ENCODE data around the gene SLCO3A1.

SLCO3A1 gene

GRCh38 chr15:91855241-91855640, 1.7 kb downstream of the SLCO3A1 start:
- no peak for ATAC-seq (ENCODE audit: insufficient read depth, low read depth)
- Histone ChIP-seq H3K9ac (ENCODE audit: low read depth, low read length) (no peak overlapping the region), H3K4me2 (ENCODE audit: insufficient read depth, low read length) (no peak overlapping the region), H3K36me3 (ENCODE audit: insufficient read depth, low read length) (no peaks in the 10 kb centered on the region), H3K27me3 (ENCODE audit: insufficient read depth, low read length, poor library complexity) (no peaks in the 10 kb centered on the region), H3K4me1 (ENCODE audit: insufficient read depth, low read length) (no peaks in the 10 kb centered on the region), H3K27ac (ENCODE audit: low read length) (no peak overlapping the region), H4K20me1 (ENCODE audit: insufficient read depth, low read length) (no peaks in the 10 kb centered on the region), H3K4me3 (ENCODE audit: low read depth in 1 of 2, low read length in 2 of 2) (no peak overlapping the region), H3K79me2 (ENCODE audit: insufficient read depth, low read length) (no peaks in the 10 kb centered on the region), H3K9me3 (ENCODE audit: insufficient read depth, low read length, severe bottlenecking) (no peaks in the 10 kb centered on the region), H2AFZ (ENCODE audit: low read depth, low read length) (no peak overlapping the region)
- DNase-seq, result no peak
- TF ChIP-seq CTCF (IDR thresholded peaks at IDR 0.05; ENCODE audit: borderline replicate concordance, extremely low read depth, low read length, poor library complexity, severe bottlenecking), result no peak
- TF ChIP-seq EZH2 (IDR thresholded peaks at IDR 0.05; ENCODE audit: borderline replicate concordance, low read depth, low read length, severe bottlenecking), result no peak

- no peak for DNase-seq
- Histone ChIP-seq H3K9ac (ENCODE audit: low read depth, low read length) (no peak overlapping the region), H3K4me2 (ENCODE audit: insufficient read depth, low read length) (no peak overlapping the region)
Observed at GRCh38 chr15:91855684-91856489, 2.4 kb downstream of the SLCO3A1 start.

GRCh38 chr15:91857224-91857585, 3.7 kb downstream of the SLCO3A1 start:
- Histone ChIP-seq H4K20me1 (ENCODE audit: insufficient read depth, low read length) (no peaks in the 10 kb centered on the region), H3K9me3 (ENCODE audit: insufficient read depth, low read length, severe bottlenecking) (no peaks in the 10 kb centered on the region), H3K4me2 (ENCODE audit: insufficient read depth, low read length) (no peak overlapping the region), H3K27ac (ENCODE audit: low read length) (no peak overlapping the region), H3K9ac (ENCODE audit: low read depth, low read length) (no peak overlapping the region), H3K36me3 (ENCODE audit: insufficient read depth, low read length) (no peaks in the 10 kb centered on the region), H3K79me2 (ENCODE audit: insufficient read depth, low read length) (no peaks in the 10 kb centered on the region), H3K4me3 (ENCODE audit: low read depth in 1 of 2, low read length in 2 of 2) (no peak overlapping the region), H3K27me3 (ENCODE audit: insufficient read depth, low read length, poor library complexity) (no peaks in the 10 kb centered on the region), H3K4me1 (ENCODE audit: insufficient read depth, low read length) (no peaks in the 10 kb centered on the region), H2AFZ (ENCODE audit: low read depth, low read length) (no peak overlapping the region)
- no peak for TF ChIP-seq CTCF (IDR thresholded peaks at IDR 0.05; ENCODE audit: borderline replicate concordance, extremely low read depth, low read length, poor library complexity, severe bottlenecking)
- no peak for TF ChIP-seq EZH2 (IDR thresholded peaks at IDR 0.05; ENCODE audit: borderline replicate concordance, low read depth, low read length, severe bottlenecking)
- ATAC-seq (ENCODE audit: insufficient read depth, low read depth) (no peak), DNase-seq (no peak)

More at GRCh38 chr15:91855684-91856489, 2.4 kb downstream of the SLCO3A1 start:
- no peak overlapping the region for H3K27ac ChIP-seq (ENCODE audit: low read length)
- no peak overlapping the region for H2AFZ ChIP-seq (ENCODE audit: low read depth, low read length)
- ATAC-seq (ENCODE audit: insufficient read depth, low read depth), result no peak
- H3K9me3 ChIP-seq (ENCODE audit: insufficient read depth, low read length, severe bottlenecking), result no peaks in the 10 kb centered on the region
- H3K27me3 ChIP-seq (ENCODE audit: insufficient read depth, low read length, poor library complexity), result no peaks in the 10 kb centered on the region
- no peak overlapping the region for H3K4me3 ChIP-seq (ENCODE audit: low read depth in 1 of 2, low read length in 2 of 2)
- H3K79me2 ChIP-seq (ENCODE audit: insufficient read depth, low read length), result no peaks in the 10 kb centered on the region
- no peaks in the 10 kb centered on the region for H3K36me3 ChIP-seq (ENCODE audit: insufficient read depth, low read length)
- H3K4me1 ChIP-seq (ENCODE audit: insufficient read depth, low read length), result no peaks in the 10 kb centered on the region
- H4K20me1 ChIP-seq (ENCODE audit: insufficient read depth, low read length), result no peaks in the 10 kb centered on the region
- no peak for TF ChIP-seq EZH2 (IDR thresholded peaks at IDR 0.05; ENCODE audit: borderline replicate concordance, low read depth, low read length, severe bottlenecking)
- peak; percentile 21 for TF ChIP-seq CTCF (IDR thresholded peaks at IDR 0.05; ENCODE audit: borderline replicate concordance, extremely low read depth, low read length, poor library complexity, severe bottlenecking)
